Measurements from ENCODE around the gene FAM32A.
A peak's percentile ranks its signal among the peaks of the same experiment; 100 is the strongest.

The FAM32A gene

DNA sequence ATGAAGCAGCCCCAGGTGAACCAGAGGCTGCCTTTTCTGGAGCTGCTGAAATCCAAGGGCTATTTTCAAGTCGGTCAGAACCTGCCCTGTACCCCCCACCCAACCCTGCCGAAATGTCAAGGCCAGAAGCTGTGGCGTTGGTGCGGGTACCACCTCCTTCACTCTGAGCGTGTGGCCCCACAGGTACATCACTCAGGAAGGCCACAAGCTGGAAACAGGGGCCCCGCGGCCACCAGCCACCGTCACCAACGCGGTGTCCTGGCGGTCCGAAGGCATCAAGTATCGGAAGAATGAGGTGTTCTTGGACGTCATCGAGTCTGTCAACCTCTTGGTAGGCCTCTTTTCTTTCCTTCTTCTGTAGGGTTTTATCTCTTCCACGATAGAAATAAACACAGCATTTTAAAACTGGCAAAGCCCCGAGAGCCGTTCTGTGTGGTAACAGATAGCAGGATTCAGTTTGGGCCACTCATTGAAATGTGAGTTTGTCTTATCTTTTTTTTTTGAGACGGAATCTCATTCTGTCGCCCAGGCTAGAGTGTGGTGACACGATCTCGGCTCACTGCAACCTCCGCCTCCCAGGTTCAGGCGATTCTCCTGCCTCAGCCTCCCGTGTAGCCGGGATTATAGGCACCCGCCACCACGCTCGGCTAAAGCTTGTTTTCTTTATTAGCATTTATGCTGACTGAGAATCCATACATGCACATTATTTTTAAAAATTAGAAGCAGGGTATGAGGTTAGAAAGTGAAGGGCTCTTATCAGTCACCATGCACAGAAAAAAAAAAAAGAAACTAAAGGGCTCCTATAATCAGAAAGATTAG is 23.8 kb downstream of the FAM32A start:
- peaks cover 27% of the 10 kb centered on the region; the same call in 1 of the 2 replicates for H3K36me3 ChIP-seq (ENCODE audit: insufficient read depth, low read length)
- peaks cover 4% of the 10 kb centered on the region for H3K4me1 ChIP-seq (ENCODE audit: insufficient read depth, low read length, poor library complexity, severe bottlenecking)
- H3K4me2 ChIP-seq (ENCODE audit: low read depth, low read length, poor library complexity, severe bottlenecking), result no peak overlapping the region
- no peaks in the 10 kb centered on the region; the same call in 1 of the 2 replicates for H3K79me2 ChIP-seq (ENCODE audit: insufficient read depth, low read length)
- TF ChIP-seq CTCF (conservative IDR thresholded peaks at IDR 0.05; ENCODE audit: low read length), result no peak
- no peak for TF ChIP-seq EZH2phosphoT487 (IDR thresholded peaks at IDR 0.05; ENCODE audit: borderline replicate concordance)
- H2AFZ ChIP-seq (ENCODE audit: low read length), result no peak overlapping the region
- H4K20me1 ChIP-seq (ENCODE audit: insufficient read depth, low read length, poor library complexity, severe bottlenecking), result no peaks in the 10 kb centered on the region
- no peak overlapping the region for H3K9ac ChIP-seq (ENCODE audit: low read depth, low read length, poor library complexity, severe bottlenecking)
- H3K9me3 ChIP-seq (ENCODE audit: insufficient read depth, low read depth, low read length), result no peaks in the 10 kb centered on the region
- H3K9me2 ChIP-seq (replicated peaks; ENCODE audit: low read depth, low read length), result no peaks in the 10 kb centered on the region
- H3K27me3 ChIP-seq (ENCODE audit: insufficient read depth, low read length, poor library complexity, severe bottlenecking), result no peaks in the 10 kb centered on the region
- no peak overlapping the region for H3K4me3 ChIP-seq (ENCODE audit: low read length, poor library complexity, severe bottlenecking)
- H3F3A ChIP-seq (ENCODE audit: low read depth), result no peaks in the 10 kb centered on the region

DNA sequence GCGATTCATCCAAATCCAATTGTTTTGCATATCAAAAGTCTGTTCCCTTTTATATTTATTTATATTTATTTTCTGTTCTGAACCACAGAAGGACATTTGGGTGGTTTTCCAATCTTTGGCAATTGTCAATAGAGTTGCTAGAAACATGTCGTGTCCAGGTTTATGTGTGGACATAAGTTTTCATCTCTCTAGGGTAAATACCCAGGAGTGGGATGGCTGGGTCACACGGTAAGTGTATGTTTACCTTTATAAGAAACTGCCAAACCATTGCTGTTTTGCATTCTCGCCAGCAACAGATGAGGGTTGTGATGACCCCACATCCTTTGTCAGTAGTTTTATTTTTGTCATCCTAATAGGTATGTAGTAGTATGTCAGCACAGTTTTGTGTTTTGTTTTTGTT is 25.0 kb downstream of the FAM32A start:
- Histone ChIP-seq H3K9me2 (replicated peaks; ENCODE audit: low read depth, low read length) (no peaks in the 10 kb centered on the region), H2AFZ (ENCODE audit: low read length) (no peak overlapping the region), H3K9ac (ENCODE audit: low read depth, low read length, poor library complexity, severe bottlenecking) (no peak overlapping the region), H3K4me1 (ENCODE audit: insufficient read depth, low read length, poor library complexity, severe bottlenecking) (peaks cover 4% of the 10 kb centered on the region), H3K79me2 (ENCODE audit: insufficient read depth, low read length) (no peaks in the 10 kb centered on the region; the same call in 1 of the 2 replicates), H4K20me1 (ENCODE audit: insufficient read depth, low read length, poor library complexity, severe bottlenecking) (no peaks in the 10 kb centered on the region), H3F3A (ENCODE audit: low read depth) (no peaks in the 10 kb centered on the region), H3K36me3 (ENCODE audit: insufficient read depth, low read length) (peaks cover 27% of the 10 kb centered on the region; the same call in 1 of the 2 replicates), H3K4me3 (ENCODE audit: low read length, poor library complexity, severe bottlenecking) (no peak overlapping the region), H3K9me3 (ENCODE audit: insufficient read depth, low read depth, low read length) (no peaks in the 10 kb centered on the region), H3K27me3 (ENCODE audit: insufficient read depth, low read length, poor library complexity, severe bottlenecking) (no peaks in the 10 kb centered on the region), H3K4me2 (ENCODE audit: low read depth, low read length, poor library complexity, severe bottlenecking) (no peak overlapping the region)
- TF ChIP-seq CTCF (conservative IDR thresholded peaks at IDR 0.05; ENCODE audit: low read length) (no peak), EZH2phosphoT487 (IDR thresholded peaks at IDR 0.05; ENCODE audit: borderline replicate concordance) (no peak)

GRCh38 chr19:16213076-16213475 is 27.9 kb downstream of the FAM32A start:
- Histone ChIP-seq H4K20me1 (ENCODE audit: insufficient read depth, low read length, poor library complexity, severe bottlenecking) (no peaks in the 10 kb centered on the region), H3K4me2 (ENCODE audit: low read depth, low read length, poor library complexity, severe bottlenecking) (peak overlapping the region; percentile 14), H3K27me3 (ENCODE audit: insufficient read depth, low read length, poor library complexity, severe bottlenecking) (no peaks in the 10 kb centered on the region), H3K36me3 (ENCODE audit: insufficient read depth, low read length) (peaks cover 25% of the 10 kb centered on the region; the same call in 1 of the 2 replicates), H2AFZ (ENCODE audit: low read length) (no peak overlapping the region), H3K9me2 (replicated peaks; ENCODE audit: low read depth, low read length) (no peaks in the 10 kb centered on the region), H3K4me3 (ENCODE audit: low read length, poor library complexity, severe bottlenecking) (no peak overlapping the region), H3K9ac (ENCODE audit: low read depth, low read length, poor library complexity, severe bottlenecking) (no peak overlapping the region), H3K79me2 (ENCODE audit: insufficient read depth, low read length) (no peaks in the 10 kb centered on the region; the same call in 1 of the 2 replicates), H3K9me3 (ENCODE audit: insufficient read depth, low read depth, low read length) (no peaks in the 10 kb centered on the region), H3F3A (ENCODE audit: low read depth) (no peaks in the 10 kb centered on the region), H3K4me1 (ENCODE audit: insufficient read depth, low read length, poor library complexity, severe bottlenecking) (peaks cover 9% of the 10 kb centered on the region)
- TF ChIP-seq CTCF (conservative IDR thresholded peaks at IDR 0.05; ENCODE audit: low read length) (no peak), EZH2phosphoT487 (IDR thresholded peaks at IDR 0.05; ENCODE audit: borderline replicate concordance) (no peak)
